WTC11 (cell line): ENCODE data around the gene ALPK1. TPM values are rescaled to one million over a fixed set of nuclear protein-coding genes. Genes with fewer than 3 reads are reported as not detected.

Experiments
- ATAC-seq: fragments of 200-7000 bp; cut with Tn5 transposase; 2 replicates; pipeline ENCODE4 v1.10.0; 2021; ENCODE audit warnings: mild to moderate bottlenecking, moderate library complexity
- Bru-seq: library from RNA; stranded (reverse); fragments of 400-500 nt; gene quantifications from one replicate; lab custom pipeline; 2021; lab: Mats Ljungman, UMichigan
- CTCF ChIA-PET: fragments of 300-600 bp; sonication (Branson Sonifier 250); formaldehyde crosslinking; loops from one replicate; lab custom pipeline; 2021; ENCODE audit warnings: antibody characterized with exemption; lab: Charles Lee
- POLR2A ChIA-PET: fragments of 350-600 bp; sonication (Branson Sonifier 250); formaldehyde crosslinking; loops from one replicate; lab custom pipeline; 2021; ENCODE audit warnings: antibody characterized with exemption; lab: Charles Lee
- DNase-seq: peaks from one replicate; pipeline ENCODE4 v3.0.0; 2021; ENCODE audit warnings: low spot score
- H3K27ac Mint-ChIP-seq: 2 replicates; pipeline ENCODE4 v1.8.0; 2021; ENCODE audit warnings: mixed read lengths
- H3K27me3 Mint-ChIP-seq: 2 replicates; pipeline ENCODE4 v1.8.0; 2021; ENCODE audit warnings: low read depth, mild to moderate bottlenecking, moderate library complexity, mixed read lengths
- H3K36me3 Mint-ChIP-seq: 2 replicates; pipeline ENCODE4 v1.8.0; 2021; ENCODE audit warnings: mixed read lengths
- H3K4me1 Mint-ChIP-seq: 2 replicates; pipeline ENCODE4 v1.8.0; 2022; ENCODE audit warnings: mixed read lengths
- H3K4me3 Mint-ChIP-seq: 2 replicates; pipeline ENCODE4 v1.8.0; 2021; ENCODE audit warnings: mild to moderate bottlenecking, moderate library complexity, mixed read lengths
- H3K9me3 Mint-ChIP-seq: 2 replicates; pipeline ENCODE4 v1.8.0; 2021; ENCODE audit warnings: mixed read lengths
- CREB1 ChIP-seq: sonication (generic); formaldehyde crosslinking; IDR thresholded peaks from 2 replicates; pipeline ENCODE4 v1.8.0; 2023; ENCODE audit warnings: mild to moderate bottlenecking, missing genetic modification reagents
- CREM ChIP-seq: sonication (generic); formaldehyde crosslinking; IDR thresholded peaks from 2 replicates; pipeline ENCODE4 v1.8.1; 2022; ENCODE audit warnings: mild to moderate bottlenecking, missing genetic modification reagents, moderate library complexity
- GABPB1 ChIP-seq: sonication (generic); formaldehyde crosslinking; IDR thresholded peaks from 2 replicates; pipeline ENCODE4 v1.8.1; 2023; ENCODE audit warnings: mild to moderate bottlenecking, missing genetic modification reagents
- MXD4 ChIP-seq: fragments of 250-450 bp; sonication (Bioruptor Pico); IDR thresholded peaks from 2 replicates; pipeline ENCODE4 v1.8.0; 2021; ENCODE audit warnings: mild to moderate bottlenecking, moderate library complexity, borderline replicate concordance
- MYBL2 ChIP-seq: sonication (generic); formaldehyde crosslinking; IDR thresholded peaks from 2 replicates; pipeline ENCODE4 v1.8.1; 2023; ENCODE audit warnings: mild to moderate bottlenecking, moderate library complexity, missing genetic modification reagents
- ZBTB21 ChIP-seq: sonication (generic); formaldehyde crosslinking; IDR thresholded peaks from 2 replicates; pipeline ENCODE4 v1.8.1; 2023; ENCODE audit warnings: mild to moderate bottlenecking, missing genetic modification reagents, borderline replicate concordance
- ZNF232 ChIP-seq: sonication (generic); formaldehyde crosslinking; IDR thresholded peaks from 2 replicates; pipeline ENCODE4 v1.8.0; 2022; ENCODE audit warnings: mild to moderate bottlenecking, missing genetic modification reagents
- ZNF416 ChIP-seq: fragments of 250-450 bp; sonication (Bioruptor Pico); IDR thresholded peaks from 2 replicates; pipeline ENCODE4 v1.9.0; 2021; ENCODE audit warnings: mild to moderate bottlenecking, inconsistent platforms
- ZNF512 ChIP-seq: sonication (generic); formaldehyde crosslinking; IDR thresholded peaks from 2 replicates; pipeline ENCODE4 v1.8.1; 2022; ENCODE audit warnings: missing genetic modification reagents, borderline replicate concordance
- ZNF671 ChIP-seq: fragments of 250-450 bp; sonication (Bioruptor Pico); IDR thresholded peaks from 2 replicates; pipeline ENCODE4 v1.8.0; 2021; ENCODE audit warnings: mild to moderate bottlenecking
- long read RNA-seq, 3 experiments: library from RNA in 1 of 3; library from capped mRNA in 1 of 3; library from polyadenylated mRNA in 1 of 3; unstranded in 2 of 3; stranded (forward) in 1 of 3; transcript quantifications; one replicate each; pipeline ENCODE4 v2.0.0, GENCODE V29; 2021
- total RNA-seq: library from RNA; stranded (reverse); gene quantifications from 3 replicates; pipeline ENCODE4 v1.2.3, GENCODE V29; 2021
- TF ChIP-seq, protein P1 (sequence below): fragments of 250-450 bp; sonication (Bioruptor Pico); IDR thresholded peaks from 2 replicates; pipeline ENCODE4 v1.9.0; 2021; ENCODE audit warnings: mild to moderate bottlenecking
- TF ChIP-seq, protein P2 (sequence below): fragments of 250-450 bp; sonication (Bioruptor Pico); IDR thresholded peaks from 2 replicates; pipeline ENCODE4 v1.9.0; 2021; ENCODE audit warnings: mild to moderate bottlenecking, borderline replicate concordance
- TF ChIP-seq, protein P3 (sequence below): sonication (generic); formaldehyde crosslinking; IDR thresholded peaks from 2 replicates; pipeline ENCODE4 v1.8.1; 2022; ENCODE audit warnings: low read depth, missing genetic modification reagents, borderline replicate concordance
- TF ChIP-seq, protein P4 (sequence below): fragments of 250-450 bp; sonication (Bioruptor Pico); conservative IDR thresholded peaks from 2 replicates; pipeline ENCODE4 v1.9.0; 2021; ENCODE audit warnings: mild to moderate bottlenecking

Gene ALPK1
- total RNA-seq (0.37 to 0.57 TPM (median 0.50 TPM) in 3 replicates), Bru-seq, nascent RNA (percentile 16 among the genes with signal in this experiment)
- long read RNA-seq, experiment 1, partial matches to known transcripts = 0 of 1 reads
- long read RNA-seq, experiment 1, other reads (novel, unspliced or antisense) = 1 of 1 reads
- long read RNA-seq, experiment 2, partial matches to known transcripts = 0 of 2 reads
- long read RNA-seq, experiment 2, other reads (novel, unspliced or antisense) = 2 of 2 reads
- long read RNA-seq, experiment 3, partial matches to known transcripts = 0 of 1 reads
- long read RNA-seq, experiment 3, other reads (novel, unspliced or antisense) = 1 of 1 reads

DNA sequence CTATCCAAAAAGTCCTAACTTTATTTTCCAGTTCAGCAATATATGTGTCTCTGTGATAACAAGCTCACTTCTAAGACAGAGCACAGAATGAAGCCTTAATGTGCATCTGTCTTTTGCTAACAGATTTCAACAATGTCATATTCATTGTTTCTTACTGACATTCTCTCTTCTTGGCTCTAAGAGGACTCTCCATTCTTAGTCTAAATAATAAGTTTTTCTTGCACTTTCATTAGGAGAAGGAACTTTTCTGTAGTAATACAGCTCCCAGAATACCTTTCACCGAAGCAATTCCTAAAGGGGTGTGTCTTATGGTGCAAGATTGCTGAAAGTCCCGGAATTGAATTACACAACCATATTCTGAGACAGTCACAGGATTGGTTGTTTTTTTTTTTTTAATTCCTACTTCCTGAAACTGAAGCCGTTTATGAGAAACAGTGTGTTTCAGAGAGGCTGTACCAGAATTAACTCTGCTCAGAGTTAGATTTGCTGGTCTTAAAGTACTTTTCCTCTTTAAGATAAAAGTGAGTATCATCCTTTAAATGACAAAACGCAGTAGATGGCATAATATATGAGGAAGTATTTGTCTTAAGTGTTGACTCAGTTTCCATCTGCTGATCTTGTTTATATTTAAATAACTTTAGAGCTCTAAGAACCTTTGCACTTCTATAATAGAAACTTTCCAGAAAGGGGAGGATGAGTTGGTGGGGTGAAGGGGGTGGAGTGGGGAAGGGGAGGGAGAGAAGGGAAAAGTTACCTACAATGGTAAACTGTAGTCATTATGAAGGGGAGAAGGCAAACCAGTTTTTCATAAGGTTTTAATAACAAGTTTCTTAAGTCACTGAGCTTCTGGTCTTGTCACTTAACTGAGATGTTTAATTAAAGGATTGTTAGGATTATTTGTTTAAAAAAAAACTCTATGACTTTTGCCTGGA is at the start of gene ALPK1:
Gene ALPK1 (plus strand): TSS at position 421 of the 932 bp plus-strand sequence.
- TF ChIP-seq, protein P1, sequence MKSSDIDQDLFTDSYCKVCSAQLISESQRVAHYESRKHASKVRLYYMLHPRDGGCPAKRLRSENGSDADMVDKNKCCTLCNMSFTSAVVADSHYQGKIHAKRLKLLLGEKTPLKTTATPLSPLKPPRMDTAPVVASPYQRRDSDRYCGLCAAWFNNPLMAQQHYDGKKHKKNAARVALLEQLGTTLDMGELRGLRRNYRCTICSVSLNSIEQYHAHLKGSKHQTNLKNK (CRISPR knock-in tag) = no peak
- TF ChIP-seq, protein P2, sequence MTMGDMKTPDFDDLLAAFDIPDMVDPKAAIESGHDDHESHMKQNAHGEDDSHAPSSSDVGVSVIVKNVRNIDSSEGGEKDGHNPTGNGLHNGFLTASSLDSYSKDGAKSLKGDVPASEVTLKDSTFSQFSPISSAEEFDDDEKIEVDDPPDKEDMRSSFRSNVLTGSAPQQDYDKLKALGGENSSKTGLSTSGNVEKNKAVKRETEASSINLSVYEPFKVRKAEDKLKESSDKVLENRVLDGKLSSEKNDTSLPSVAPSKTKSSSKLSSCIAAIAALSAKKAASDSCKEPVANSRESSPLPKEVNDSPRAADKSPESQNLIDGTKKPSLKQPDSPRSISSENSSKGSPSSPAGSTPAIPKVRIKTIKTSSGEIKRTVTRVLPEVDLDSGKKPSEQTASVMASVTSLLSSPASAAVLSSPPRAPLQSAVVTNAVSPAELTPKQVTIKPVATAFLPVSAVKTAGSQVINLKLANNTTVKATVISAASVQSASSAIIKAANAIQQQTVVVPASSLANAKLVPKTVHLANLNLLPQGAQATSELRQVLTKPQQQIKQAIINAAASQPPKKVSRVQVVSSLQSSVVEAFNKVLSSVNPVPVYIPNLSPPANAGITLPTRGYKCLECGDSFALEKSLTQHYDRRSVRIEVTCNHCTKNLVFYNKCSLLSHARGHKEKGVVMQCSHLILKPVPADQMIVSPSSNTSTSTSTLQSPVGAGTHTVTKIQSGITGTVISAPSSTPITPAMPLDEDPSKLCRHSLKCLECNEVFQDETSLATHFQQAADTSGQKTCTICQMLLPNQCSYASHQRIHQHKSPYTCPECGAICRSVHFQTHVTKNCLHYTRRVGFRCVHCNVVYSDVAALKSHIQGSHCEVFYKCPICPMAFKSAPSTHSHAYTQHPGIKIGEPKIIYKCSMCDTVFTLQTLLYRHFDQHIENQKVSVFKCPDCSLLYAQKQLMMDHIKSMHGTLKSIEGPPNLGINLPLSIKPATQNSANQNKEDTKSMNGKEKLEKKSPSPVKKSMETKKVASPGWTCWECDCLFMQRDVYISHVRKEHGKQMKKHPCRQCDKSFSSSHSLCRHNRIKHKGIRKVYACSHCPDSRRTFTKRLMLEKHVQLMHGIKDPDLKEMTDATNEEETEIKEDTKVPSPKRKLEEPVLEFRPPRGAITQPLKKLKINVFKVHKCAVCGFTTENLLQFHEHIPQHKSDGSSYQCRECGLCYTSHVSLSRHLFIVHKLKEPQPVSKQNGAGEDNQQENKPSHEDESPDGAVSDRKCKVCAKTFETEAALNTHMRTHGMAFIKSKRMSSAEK (CRISPR knock-in tag) = no peak
- peak; percentile 53; the same call in 1 of the 2 replicates for TF ChIP-seq GABPB1 (CRISPR knock-in tag)
- no peak for TF ChIP-seq ZNF512 (CRISPR knock-in tag)
- H3K27ac Mint-ChIP-seq = no peak within 1 kb of the TSS
- H3K36me3 Mint-ChIP-seq = no peaks in the 10 kb centered on the region
- no peaks in the 10 kb centered on the region for H3K4me1 Mint-ChIP-seq
- ChIA-PET POLR2A (no interaction called here), CTCF (interaction anchor here (0.6 kb wide), 1 partner anchor 65 kb away, joined by 3 read pairs; no protein-coding TSS in a partner anchor)
- no peaks in the 10 kb centered on the region for H3K27me3 Mint-ChIP-seq
- 0 out of 2 replicates have a peak, but pooled peaks cover 3% of the 10 kb centered on the region for H3K9me3 Mint-ChIP-seq
- no peak within 1 kb of the TSS for H3K4me3 Mint-ChIP-seq
- ATAC-seq (no peak), DNase-seq (no peak)

DNA sequence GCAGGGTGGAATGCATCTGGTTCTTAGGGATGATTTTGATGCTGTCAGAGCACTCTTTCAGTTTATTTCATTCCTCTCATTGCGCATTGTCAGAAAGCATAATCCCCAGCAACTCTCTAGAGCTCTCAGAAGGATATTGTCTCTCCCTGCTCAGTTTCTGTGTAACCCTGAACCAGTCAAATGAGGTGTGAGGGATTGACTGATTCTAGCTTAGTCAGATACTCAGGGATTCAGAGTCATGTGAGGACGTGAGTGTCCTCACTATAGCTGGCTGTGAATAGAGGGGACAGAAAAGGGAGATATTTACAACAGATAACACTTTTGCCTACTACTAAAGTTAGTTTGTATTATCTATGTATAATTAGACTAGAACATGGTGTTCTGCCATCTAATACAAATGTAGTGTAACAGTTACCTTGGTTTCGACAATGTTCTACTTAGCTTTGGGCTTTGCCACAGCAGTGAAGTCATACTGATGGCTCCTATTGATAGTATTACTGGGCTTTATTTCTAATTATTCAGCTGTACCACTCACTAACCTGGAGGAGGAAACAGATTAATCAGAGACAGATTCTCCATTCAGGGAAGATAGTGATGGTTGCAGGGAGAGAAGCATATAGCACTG is 46.0 kb upstream of the ALPK1 start:
- ChIA-PET CTCF (no interaction called here), POLR2A (no interaction called here)
- peaks cover 7% of the 10 kb centered on the region for H3K36me3 Mint-ChIP-seq
- peaks cover 25% of the 10 kb centered on the region for H3K4me1 Mint-ChIP-seq
- no peak overlapping the region for H3K4me3 Mint-ChIP-seq
- H3K27ac Mint-ChIP-seq = no peak overlapping the region
- no peak for DNase-seq
- no peaks in the 10 kb centered on the region for H3K27me3 Mint-ChIP-seq
- peaks cover 3% of the 10 kb centered on the region; the same call in 1 of the 2 replicates for H3K9me3 Mint-ChIP-seq
- ATAC-seq = no peak
- TF ChIP-seq MXD4 (no peak), CREM (CRISPR knock-in tag) (no peak), ZNF416 (CRISPR knock-in tag) (no peak), ZBTB21 (CRISPR knock-in tag) (no peak), ZNF671 (CRISPR knock-in tag) (no peak), CREB1 (no peak), MYBL2 (CRISPR knock-in tag) (no peak), ZNF232 (CRISPR knock-in tag) (no peak)
- TF ChIP-seq, protein P3, sequence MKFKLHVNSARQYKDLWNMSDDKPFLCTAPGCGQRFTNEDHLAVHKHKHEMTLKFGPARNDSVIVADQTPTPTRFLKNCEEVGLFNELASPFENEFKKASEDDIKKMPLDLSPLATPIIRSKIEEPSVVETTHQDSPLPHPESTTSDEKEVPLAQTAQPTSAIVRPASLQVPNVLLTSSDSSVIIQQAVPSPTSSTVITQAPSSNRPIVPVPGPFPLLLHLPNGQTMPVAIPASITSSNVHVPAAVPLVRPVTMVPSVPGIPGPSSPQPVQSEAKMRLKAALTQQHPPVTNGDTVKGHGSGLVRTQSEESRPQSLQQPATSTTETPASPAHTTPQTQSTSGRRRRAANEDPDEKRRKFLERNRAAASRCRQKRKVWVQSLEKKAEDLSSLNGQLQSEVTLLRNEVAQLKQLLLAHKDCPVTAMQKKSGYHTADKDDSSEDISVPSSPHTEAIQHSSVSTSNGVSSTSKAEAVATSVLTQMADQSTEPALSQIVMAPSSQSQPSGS (CRISPR knock-in tag) = no peak
- TF ChIP-seq, protein P2 (CRISPR knock-in tag) = no peak
- TF ChIP-seq, protein P4, sequence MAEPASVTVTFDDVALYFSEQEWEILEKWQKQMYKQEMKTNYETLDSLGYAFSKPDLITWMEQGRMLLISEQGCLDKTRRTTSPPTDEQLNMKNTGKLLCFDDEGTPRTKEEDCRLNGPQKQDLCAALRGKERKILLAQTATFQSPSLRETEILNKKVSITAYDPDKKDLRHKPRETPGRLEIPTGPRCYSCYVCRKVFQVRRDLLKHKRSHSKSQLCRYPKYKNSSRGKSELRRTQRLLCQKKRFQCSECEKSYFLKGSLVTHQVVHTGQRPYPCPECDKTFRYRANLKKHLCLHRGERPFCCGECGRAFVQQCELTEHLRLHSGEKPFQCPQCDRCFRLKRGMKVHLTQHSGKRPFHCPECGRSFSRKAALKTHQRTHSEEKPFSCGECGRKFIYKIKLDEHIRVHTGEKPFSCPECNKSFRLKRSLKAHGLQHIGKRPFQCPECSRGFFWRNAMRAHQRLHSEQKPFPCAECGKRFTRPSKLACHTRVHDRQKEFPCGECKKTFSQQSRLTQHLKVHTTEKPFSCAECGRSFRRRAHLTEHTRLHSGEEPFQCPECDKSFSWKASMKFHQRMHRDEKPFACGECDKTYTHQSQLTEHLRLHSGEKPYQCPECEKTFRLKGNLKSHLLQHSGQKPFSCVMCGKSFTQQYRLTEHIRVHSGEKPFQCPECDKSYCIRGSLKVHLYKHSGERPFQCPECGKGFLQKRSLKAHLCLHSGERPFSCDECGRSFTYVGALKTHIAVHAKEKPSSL (CRISPR knock-in tag) = no peak
- TF ChIP-seq, protein P1 (CRISPR knock-in tag) = no peak
